ENCODE measurements around the gene MLX.

The MLX gene

GRCh38 chr17:42559075-42559474, 7.8 kb upstream of the MLX start:
- Histone ChIP-seq H3K4me2 (ENCODE audit: low read depth, low read length, poor library complexity, severe bottlenecking) (no peak overlapping the region), H3K79me2 (ENCODE audit: insufficient read depth, low read length) (peaks cover 26% of the 10 kb centered on the region), H3F3A (ENCODE audit: insufficient read depth) (no peaks in the 10 kb centered on the region; the same call in 1 of the 2 replicates), H3K27ac (ENCODE audit: low read depth, low read length) (no peak overlapping the region), H3K9me3 (ENCODE audit: insufficient read depth, low read length) (no peaks in the 10 kb centered on the region), H3K9me2 (replicated peaks; ENCODE audit: insufficient read depth, low read length) (no peaks in the 10 kb centered on the region), H3K36me3 (ENCODE audit: low read length) (no peaks in the 10 kb centered on the region), H4K20me1 (ENCODE audit: low read depth, low read length) (no peaks in the 10 kb centered on the region), H3K9ac (ENCODE audit: low read length) (no peak overlapping the region), H2AFZ (ENCODE audit: low read depth, low read length, severe bottlenecking) (no peak overlapping the region), H3K27me3 (ENCODE audit: low read length) (no peaks in the 10 kb centered on the region), H3K4me3 (ENCODE audit: insufficient read depth, low read length, poor library complexity, severe bottlenecking) (no peak overlapping the region)
- no peak for TF ChIP-seq CTCF (IDR thresholded peaks at IDR 0.05; ENCODE audit: insufficient read depth, low read length, poor library complexity, severe bottlenecking)
- TF ChIP-seq EZH2phosphoT487 (conservative IDR thresholded peaks at IDR 0.05; ENCODE audit: low read length), result no peak

- no peak overlapping the region for H3K4me3 ChIP-seq (ENCODE audit: insufficient read depth, low read length, poor library complexity, severe bottlenecking)
- no peak for TF ChIP-seq EZH2phosphoT487 (conservative IDR thresholded peaks at IDR 0.05; ENCODE audit: low read length)
- no peak for TF ChIP-seq CTCF (IDR thresholded peaks at IDR 0.05; ENCODE audit: insufficient read depth, low read length, poor library complexity, severe bottlenecking)
- H3F3A ChIP-seq (ENCODE audit: insufficient read depth), result no peaks in the 10 kb centered on the region; the same call in 1 of the 2 replicates
- no peak overlapping the region for H2AFZ ChIP-seq (ENCODE audit: low read depth, low read length, severe bottlenecking)
- peak overlapping the region; percentile 14 for H3K4me2 ChIP-seq (ENCODE audit: low read depth, low read length, poor library complexity, severe bottlenecking)
- H4K20me1 ChIP-seq (ENCODE audit: low read depth, low read length), result no peaks in the 10 kb centered on the region
- no peaks in the 10 kb centered on the region for H3K9me3 ChIP-seq (ENCODE audit: insufficient read depth, low read length)
- no peaks in the 10 kb centered on the region for H3K9me2 ChIP-seq (replicated peaks; ENCODE audit: insufficient read depth, low read length)
- H3K27ac ChIP-seq (ENCODE audit: low read depth, low read length), result no peak overlapping the region
- H3K27me3 ChIP-seq (ENCODE audit: low read length), result no peaks in the 10 kb centered on the region
- peaks cover 27% of the 10 kb centered on the region for H3K79me2 ChIP-seq (ENCODE audit: insufficient read depth, low read length)
- H3K9ac ChIP-seq (ENCODE audit: low read length), result no peak overlapping the region
- no peaks in the 10 kb centered on the region for H3K36me3 ChIP-seq (ENCODE audit: low read length)
Measured at GRCh38 chr17:42560246-42560645, 6.7 kb upstream of the MLX start.

- peak within 1 kb of the TSS; percentile 70 for H2AFZ ChIP-seq (ENCODE audit: low read depth, low read length, severe bottlenecking)
- no peaks in the 10 kb centered on the region for H3K27me3 ChIP-seq (ENCODE audit: low read length)
- TF ChIP-seq EZH2phosphoT487 (conservative IDR thresholded peaks at IDR 0.05; ENCODE audit: low read length), result no peak
- TF ChIP-seq CTCF (IDR thresholded peaks at IDR 0.05; ENCODE audit: insufficient read depth, low read length, poor library complexity, severe bottlenecking), result no peak
- no peaks in the 10 kb centered on the region for H3K9me3 ChIP-seq (ENCODE audit: insufficient read depth, low read length)
- no peaks in the 10 kb centered on the region for H4K20me1 ChIP-seq (ENCODE audit: low read depth, low read length)
- peaks cover 27% of the 10 kb centered on the region for H3K79me2 ChIP-seq (ENCODE audit: insufficient read depth, low read length)
- H3F3A ChIP-seq (ENCODE audit: insufficient read depth), result peaks cover 5% of the 10 kb centered on the region; the same call in 1 of the 2 replicates
- H3K4me2 ChIP-seq (ENCODE audit: low read depth, low read length, poor library complexity, severe bottlenecking), result peak within 1 kb of the TSS; percentile 80
- H3K36me3 ChIP-seq (ENCODE audit: low read length), result no peaks in the 10 kb centered on the region
- H3K4me3 ChIP-seq (ENCODE audit: insufficient read depth, low read length, poor library complexity, severe bottlenecking), result peak within 1 kb of the TSS; percentile 66
- peak within 1 kb of the TSS; percentile 85 for H3K9ac ChIP-seq (ENCODE audit: low read length)
- H3K9me2 ChIP-seq (replicated peaks; ENCODE audit: insufficient read depth, low read length), result no peaks in the 10 kb centered on the region
- H3K27ac ChIP-seq (ENCODE audit: low read depth, low read length), result peak within 1 kb of the TSS; percentile 59
Measured at GRCh38 chr17:42561897-42562387, 5.0 kb upstream of the MLX start, which contains the start of gene COASY. COASY (plus strand) TSS chr17:42562148; CDS start chr17:42562623, 475 bp downstream.

Data from SU-DHL-6 (cell line).